Measurements from ENCODE around the gene FBXO36. TPM values are rescaled to one million over a fixed set of nuclear protein-coding genes. Genes with fewer than 3 reads are reported as not detected.
A peak's percentile ranks its signal among the peaks of the same experiment; 100 is the strongest.

Gene FBXO36
- total and polyA plus RNA-seq, 2 experiments from 2014 or later: 5.3 to 6.3 TPM

DNA sequence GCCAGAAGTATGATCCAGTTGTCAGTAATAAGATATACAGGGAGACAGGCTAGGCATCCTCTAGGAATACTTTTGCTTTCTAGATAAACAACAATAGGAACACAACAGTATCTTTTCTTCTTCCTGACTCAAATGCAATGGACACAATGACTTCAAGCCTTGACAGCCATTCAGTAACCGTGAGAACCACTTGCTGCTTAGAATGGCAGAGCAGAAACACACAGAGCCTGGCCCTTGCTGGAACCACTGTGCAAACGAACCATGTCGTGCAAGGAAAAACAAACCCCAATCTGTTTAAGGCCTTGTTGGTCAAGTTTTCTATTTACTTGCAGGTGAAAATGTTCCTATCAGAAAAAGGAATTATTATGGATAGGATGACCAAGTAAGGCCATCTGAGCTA is 19.3 kb upstream of the FBXO36 start:
- Histone ChIP-seq H2AFZ (no peak overlapping the region), H3K4me1 (ENCODE audit: insufficient read depth) (peaks cover 11% of the 10 kb centered on the region; the same call in 1 of the 2 replicates), H3F3A (ENCODE audit: insufficient read depth) (peaks cover 40% of the 10 kb centered on the region), H3K4me2 (ENCODE audit: unreplicated experiment) (no peak overlapping the region), H3K9ac (no peak overlapping the region), H3K4me3 (no peak overlapping the region), H3K79me2 (ENCODE audit: insufficient read depth) (peaks cover 100% of the 10 kb centered on the region), H4K20me1 (ENCODE audit: insufficient read depth) (peaks cover 21% of the 10 kb centered on the region; the same call in 1 of the 2 replicates), H3K36me3 (ENCODE audit: low read depth) (peaks cover 13% of the 10 kb centered on the region; the same call in 1 of the 2 replicates), H3K9me2 (ENCODE audit: insufficient read depth) (no peaks in the 10 kb centered on the region), H3K27ac (no peak overlapping the region), H3K9me3 (ENCODE audit: low read depth) (no peaks in the 10 kb centered on the region), H3K27me3 (replicated peaks; ENCODE audit: insufficient read depth) (no peaks in the 10 kb centered on the region)
- TF ChIP-seq EZH2phosphoT487 (IDR thresholded peaks at IDR 0.05; ENCODE audit: insufficient read depth, low read depth): no peak
- no peak for TF ChIP-seq EZH2 (IDR thresholded peaks at IDR 0.05; ENCODE audit: insufficient read depth, poor library complexity, severe bottlenecking)
- WGBS, 2 experiments (ENCODE audit: low coverage in 1 of 2, low lambda C conversion rate in 2 of 2, missing lambda C conversion rate in 2 of 2): 97 to 99% methylated on average over 3 of the region's 3 CpGs
- no peak for DNase-seq
- in situ Hi-C loops (cut with MboI): no loop called here

DNA sequence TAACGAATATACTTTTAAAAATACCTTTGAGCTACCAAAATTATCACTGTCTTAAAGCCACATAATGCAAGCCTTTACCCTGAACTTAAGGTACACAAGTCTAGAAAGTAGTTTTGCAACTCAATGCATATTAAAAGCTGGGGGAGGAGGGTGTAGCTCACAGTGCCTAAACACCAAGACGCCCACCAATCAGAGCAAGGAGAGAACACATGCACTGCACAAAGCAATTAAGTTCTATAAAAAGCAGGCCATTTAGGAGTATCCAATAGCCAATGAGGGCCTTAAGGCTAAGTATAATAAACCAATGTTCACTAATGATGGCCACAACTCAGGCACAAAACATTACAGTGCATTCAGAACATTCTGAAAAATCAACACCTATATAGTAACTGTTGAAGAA is 16.7 kb upstream of the FBXO36 start:
- peaks cover 32% of the 10 kb centered on the region for H3F3A ChIP-seq (ENCODE audit: insufficient read depth)
- H3K27me3 ChIP-seq (replicated peaks; ENCODE audit: insufficient read depth): no peaks in the 10 kb centered on the region
- H3K9me3 ChIP-seq (ENCODE audit: low read depth): no peaks in the 10 kb centered on the region
- H3K36me3 ChIP-seq (ENCODE audit: low read depth): peaks cover 18% of the 10 kb centered on the region; the same call in 1 of the 2 replicates
- H3K79me2 ChIP-seq (ENCODE audit: insufficient read depth): peaks cover 100% of the 10 kb centered on the region
- peaks cover 13% of the 10 kb centered on the region for H3K4me1 ChIP-seq (ENCODE audit: insufficient read depth)
- no peak overlapping the region for H2AFZ ChIP-seq
- 96 to 100% methylated on average over 2 of the region's 2 CpGs for WGBS, 2 experiments (ENCODE audit: low coverage in 1 of 2, low lambda C conversion rate in 2 of 2, missing lambda C conversion rate in 2 of 2)
- no peak overlapping the region for H3K27ac ChIP-seq
- no peak for TF ChIP-seq EZH2phosphoT487 (IDR thresholded peaks at IDR 0.05; ENCODE audit: insufficient read depth, low read depth)
- H3K4me3 ChIP-seq: no peak overlapping the region
- no peak for DNase-seq
- H3K9me2 ChIP-seq (ENCODE audit: insufficient read depth): no peaks in the 10 kb centered on the region
- no peak overlapping the region for H3K4me2 ChIP-seq (ENCODE audit: unreplicated experiment)
- H4K20me1 ChIP-seq (ENCODE audit: insufficient read depth): peaks cover 15% of the 10 kb centered on the region
- H3K9ac ChIP-seq: no peak overlapping the region
- in situ Hi-C loops (cut with MboI): no loop called here

GRCh38 chr2:229909090-229909489 is 13.2 kb upstream of the FBXO36 start:
- H3F3A ChIP-seq (ENCODE audit: insufficient read depth): peaks cover 32% of the 10 kb centered on the region; the same call in 1 of the 2 replicates
- DNase-seq: peak; percentile 11
- no peaks in the 10 kb centered on the region for H3K9me2 ChIP-seq (ENCODE audit: insufficient read depth)
- H3K27ac ChIP-seq: no peak overlapping the region
- H3K9me3 ChIP-seq (ENCODE audit: low read depth): no peaks in the 10 kb centered on the region
- no peak overlapping the region for H3K4me2 ChIP-seq (ENCODE audit: unreplicated experiment)
- no peak overlapping the region for H3K9ac ChIP-seq
- TF ChIP-seq EZH2 (IDR thresholded peaks at IDR 0.05; ENCODE audit: insufficient read depth, poor library complexity, severe bottlenecking) (no peak), EZH2phosphoT487 (IDR thresholded peaks at IDR 0.05; ENCODE audit: insufficient read depth, low read depth) (no peak)
- in situ Hi-C loops (cut with MboI): no loop called here
- no peak overlapping the region for H2AFZ ChIP-seq
- H3K4me1 ChIP-seq (ENCODE audit: insufficient read depth): peaks cover 28% of the 10 kb centered on the region
- peaks cover 13% of the 10 kb centered on the region; the same call in 1 of the 2 replicates for H3K36me3 ChIP-seq (ENCODE audit: low read depth)
- no peak overlapping the region for H3K4me3 ChIP-seq
- peaks cover 100% of the 10 kb centered on the region for H3K79me2 ChIP-seq (ENCODE audit: insufficient read depth)
- H4K20me1 ChIP-seq (ENCODE audit: insufficient read depth): peaks cover 27% of the 10 kb centered on the region
- H3K27me3 ChIP-seq (replicated peaks; ENCODE audit: insufficient read depth): no peaks in the 10 kb centered on the region
- 95 to 96% methylated on average over 2 of the region's 2 CpGs for WGBS, 2 experiments (ENCODE audit: low coverage in 1 of 2, low lambda C conversion rate in 2 of 2, missing lambda C conversion rate in 2 of 2)

- Histone ChIP-seq H4K20me1 (ENCODE audit: insufficient read depth) (peaks cover 27% of the 10 kb centered on the region), H3K4me2 (ENCODE audit: unreplicated experiment) (no peak overlapping the region), H3K4me1 (ENCODE audit: insufficient read depth) (peaks cover 34% of the 10 kb centered on the region), H3K9me3 (ENCODE audit: low read depth) (no peaks in the 10 kb centered on the region), H3K79me2 (ENCODE audit: insufficient read depth) (peaks cover 100% of the 10 kb centered on the region), H3F3A (ENCODE audit: insufficient read depth) (peaks cover 35% of the 10 kb centered on the region; the same call in 1 of the 2 replicates), H3K36me3 (ENCODE audit: low read depth) (peaks cover 13% of the 10 kb centered on the region; the same call in 1 of the 2 replicates), H3K9me2 (ENCODE audit: insufficient read depth) (no peaks in the 10 kb centered on the region), H3K27me3 (replicated peaks; ENCODE audit: insufficient read depth) (no peaks in the 10 kb centered on the region), H3K27ac (no peak overlapping the region), H3K4me3 (no peak overlapping the region), H2AFZ (no peak overlapping the region), H3K9ac (no peak overlapping the region)
- TF ChIP-seq EZH2phosphoT487 (IDR thresholded peaks at IDR 0.05; ENCODE audit: insufficient read depth, low read depth) (no peak), EZH2 (IDR thresholded peaks at IDR 0.05; ENCODE audit: insufficient read depth, poor library complexity, severe bottlenecking) (no peak)
- DNase-seq: no peak
- in situ Hi-C loops (cut with MboI): no loop called here
- 89 to 100% methylated on average over 1 of the region's 1 CpG for WGBS, 2 experiments (ENCODE audit: low coverage in 1 of 2, low lambda C conversion rate in 2 of 2, missing lambda C conversion rate in 2 of 2)
Observed at GRCh38 chr2:229910147-229910831, 12.0 kb upstream of the FBXO36 start.

Data from GM23248 (cell line).